Measurements from ENCODE around the gene NLGN2.

DNA sequence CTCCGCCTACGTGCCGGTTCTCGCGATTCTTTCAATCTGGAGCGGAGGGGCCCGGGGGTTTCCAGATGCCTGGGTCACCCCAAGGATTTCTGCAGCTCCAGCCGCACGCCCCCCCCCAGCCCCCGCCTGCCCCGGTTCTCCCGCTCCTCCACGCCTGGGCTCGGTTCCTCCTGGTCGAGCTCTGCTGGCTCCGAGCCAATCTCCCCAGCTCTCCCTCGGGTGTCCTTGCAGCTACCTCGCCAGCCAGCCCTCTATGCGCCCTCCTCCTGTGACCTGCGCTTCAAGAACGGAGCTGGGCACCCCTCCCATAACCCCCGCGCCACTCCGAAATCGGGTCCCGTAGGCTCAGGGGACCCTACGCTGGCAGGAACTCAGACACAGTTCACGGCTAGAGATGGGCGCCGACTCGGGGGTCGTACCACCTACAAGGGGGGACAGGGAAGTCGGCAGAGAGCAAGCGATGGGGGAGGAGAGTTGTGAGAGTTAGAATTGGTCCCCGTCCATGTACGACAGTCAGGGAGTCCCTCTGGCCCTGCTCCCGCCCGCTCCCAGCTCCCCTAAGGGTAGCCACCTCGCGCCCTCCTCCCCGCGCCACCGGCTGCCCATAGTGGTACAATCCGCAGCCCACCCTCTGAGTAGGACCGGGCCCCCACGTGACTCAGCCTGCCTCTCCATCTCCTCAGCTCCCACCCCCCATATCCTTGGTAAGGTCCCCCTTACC, 32.6 kb downstream of the NLGN2 start:
- TF ChIP-seq POLR2A (IDR thresholded peaks at IDR 0.05) (no peak), CTCF (IDR thresholded peaks at IDR 0.05) (no peak)

Data from sigmoid colon (tissue), 3 donors.